Measurements from ENCODE around the gene PHOSPHO1. TPM values are rescaled to one million over a fixed set of nuclear protein-coding genes. Genes with fewer than 3 reads are reported as not detected.
"Not testable (repeated sequence)": the region's sequence is repeated elsewhere in the genome, so short reads cannot be mapped to it uniquely, and the experiment has no call there.

Gene PHOSPHO1
- total RNA-seq, 2 donors from 2014 or later = not detected

DNA sequence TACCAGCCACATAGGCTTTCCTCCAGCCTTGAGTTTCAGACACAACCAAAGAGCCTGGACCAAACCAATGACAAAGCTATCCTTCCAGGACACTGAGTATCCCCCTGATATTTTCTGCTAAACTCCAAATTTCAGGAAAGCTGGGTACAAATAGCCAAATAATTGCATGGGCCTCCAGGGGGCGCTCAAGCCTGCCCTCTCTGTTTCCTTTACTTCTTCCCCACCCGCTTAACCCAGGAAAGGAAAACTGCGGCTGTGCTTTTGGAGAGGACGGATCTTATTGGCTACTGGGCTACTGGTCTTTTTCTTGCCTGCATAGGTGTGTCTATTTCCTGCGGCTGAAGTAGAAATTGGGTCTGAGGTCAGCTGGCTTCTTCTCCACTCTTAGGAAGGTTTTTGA lies 50.3 kb downstream of the PHOSPHO1 start:
- peak; percentile 71 for ATAC-seq (replicated peaks)
- Mint-ChIP-seq H3K27ac (no peak overlapping the region), H3K36me3 (ENCODE audit: low read depth) (no peaks in the 10 kb centered on the region), H3K4me3 (no peak overlapping the region), H3K4me1 (peaks cover 4% of the 10 kb centered on the region), H3K27me3 (peaks cover 4% of the 10 kb centered on the region), H3K9me3 (peaks cover 8% of the 10 kb centered on the region)

DNA sequence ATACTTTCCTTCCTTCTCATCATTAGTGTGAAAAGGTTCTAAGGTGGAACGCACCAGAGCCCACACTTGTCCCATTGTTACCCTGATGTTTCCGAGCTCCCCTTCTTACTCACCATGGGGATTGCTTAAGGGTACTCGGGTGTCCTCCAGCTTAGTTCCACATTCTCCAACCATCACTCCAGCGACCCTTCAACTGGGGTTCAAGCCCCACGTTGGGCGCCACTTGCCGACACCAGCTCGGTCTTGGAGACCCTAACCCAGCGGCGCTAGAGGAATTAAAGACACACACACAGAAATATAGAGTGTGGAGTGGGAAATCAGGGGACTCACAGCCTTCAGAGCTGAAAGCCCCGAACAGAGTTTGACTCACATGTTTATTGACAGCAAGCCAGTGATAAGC lies 54.6 kb downstream of the PHOSPHO1 start:
- H3K4me3 Mint-ChIP-seq; H3K27ac Mint-ChIP-seq; ATAC-seq (replicated peaks); H3K4me1 Mint-ChIP-seq; H3K36me3 Mint-ChIP-seq (ENCODE audit: low read depth): not testable (repeated sequence)
- peaks cover 18% of the 10 kb centered on the region for H3K9me3 Mint-ChIP-seq
- H3K27me3 Mint-ChIP-seq = peaks cover 29% of the 10 kb centered on the region

Other genes with a start within 250 kb of the PHOSPHO1 start
- gene IGF2BP1, start 233.4 kb downstream of the PHOSPHO1 start, total RNA-seq = under 1 TPM in 1 of 2 donors, not detected in 1; 0.63 TPM
- under 1 TPM; 0.02 to 0.05 TPM for gene B4GALNT2, start 98.0 kb downstream of the PHOSPHO1 start, total RNA-seq
- 10 to 100 TPM; 23.1 to 27.0 TPM for gene GNGT2, start 20.2 kb downstream of the PHOSPHO1 start, total RNA-seq
- gene ABI3, start 20.1 kb downstream of the PHOSPHO1 start, total RNA-seq = 10 to 100 TPM; 23.5 to 36.1 TPM
- 10 to 100 TPM; 10.7 to 13.1 TPM for gene ZNF652, start 131.5 kb upstream of the PHOSPHO1 start, total RNA-seq
- gene PHB1, start 184.1 kb upstream of the PHOSPHO1 start, total RNA-seq = 100 to 1,000 TPM; 122 to 332 TPM

All from activated T-helper 17 cell treated with anti-CD3 and anti-CD28 coated beads, Interleukin-2, amount 50 U/mL, for 72 hours (primary cell).